Measurements from ENCODE around the gene MPO. TPM values are rescaled to one million over a fixed set of nuclear protein-coding genes. Genes with fewer than 3 reads are reported as not detected.

The MPO gene
- total and polyA plus RNA-seq, 2 experiments from 2014 or later = 0.13 TPM; not detected in 1

- H3K27ac ChIP-seq = no peak overlapping the region
- H2AFZ ChIP-seq = no peak overlapping the region
- peaks cover 10% of the 10 kb centered on the region for H3K4me1 ChIP-seq (ENCODE audit: insufficient read depth)
- H3K27me3 ChIP-seq = no peaks in the 10 kb centered on the region
- no peaks in the 10 kb centered on the region for H3K9me2 ChIP-seq (replicated peaks; ENCODE audit: insufficient read depth)
- H3K4me3 ChIP-seq = no peak overlapping the region
- no peaks in the 10 kb centered on the region for H3K79me2 ChIP-seq
- WGBS (ENCODE audit: low lambda C conversion rate, missing lambda C conversion rate) = 92% methylated on average over 18 of the region's 18 CpGs
- no peak for DNase-seq (ENCODE audit: low spot score)
- H3K4me2 ChIP-seq = no peak overlapping the region
- no peaks in the 10 kb centered on the region for H3K9me3 ChIP-seq (ENCODE audit: low read depth)
- H4K20me1 ChIP-seq (ENCODE audit: insufficient read depth, poor library complexity, severe bottlenecking) = no peaks in the 10 kb centered on the region
- no peaks in the 10 kb centered on the region for H3K36me3 ChIP-seq (replicated peaks; ENCODE audit: insufficient read depth, low read depth)
- TF ChIP-seq CTCF (IDR thresholded peaks at IDR 0.05; ENCODE audit: poor library complexity) = no peak
- TF ChIP-seq EZH2phosphoT487 (IDR thresholded peaks at IDR 0.05; ENCODE audit: low read depth, severe bottlenecking, unreplicated experiment) = no peak
- TF ChIP-seq EZH2 (IDR thresholded peaks at IDR 0.05; ENCODE audit: borderline replicate concordance) = no peak
Observed at GRCh38 chr17:58321571-58322525, 41.1 kb upstream of the MPO start.

GRCh38 chr17:58320570-58321323 is 40.0 kb upstream of the MPO start:
- H3K4me3 ChIP-seq = no peak overlapping the region
- H3K9me2 ChIP-seq (replicated peaks; ENCODE audit: insufficient read depth) = no peaks in the 10 kb centered on the region
- H3K27me3 ChIP-seq = no peaks in the 10 kb centered on the region
- H3K9me3 ChIP-seq (ENCODE audit: low read depth) = no peaks in the 10 kb centered on the region
- no peaks in the 10 kb centered on the region for H3K36me3 ChIP-seq (replicated peaks; ENCODE audit: insufficient read depth, low read depth)
- no peaks in the 10 kb centered on the region for H4K20me1 ChIP-seq (ENCODE audit: insufficient read depth, poor library complexity, severe bottlenecking)
- peaks cover 10% of the 10 kb centered on the region for H3K4me1 ChIP-seq (ENCODE audit: insufficient read depth)
- H3K79me2 ChIP-seq = no peaks in the 10 kb centered on the region
- TF ChIP-seq EZH2phosphoT487 (IDR thresholded peaks at IDR 0.05; ENCODE audit: low read depth, severe bottlenecking, unreplicated experiment) = no peak
- TF ChIP-seq CTCF (IDR thresholded peaks at IDR 0.05; ENCODE audit: poor library complexity) = no peak
- no peak for TF ChIP-seq EZH2 (IDR thresholded peaks at IDR 0.05; ENCODE audit: borderline replicate concordance)
- H2AFZ ChIP-seq = no peak overlapping the region
- no peak for DNase-seq (ENCODE audit: low spot score)
- WGBS (ENCODE audit: low lambda C conversion rate, missing lambda C conversion rate) = 94% methylated on average over 8 of the region's 9 CpGs
- no peak overlapping the region for H3K4me2 ChIP-seq
- H3K27ac ChIP-seq = no peak overlapping the region

GRCh38 chr17:58320163-58320558 is 39.4 kb upstream of the MPO start:
- H3K9me2 ChIP-seq (replicated peaks; ENCODE audit: insufficient read depth) = no peaks in the 10 kb centered on the region
- peaks cover 9% of the 10 kb centered on the region for H3K4me1 ChIP-seq (ENCODE audit: insufficient read depth)
- no peak for TF ChIP-seq CTCF (IDR thresholded peaks at IDR 0.05; ENCODE audit: poor library complexity)
- no peaks in the 10 kb centered on the region for H3K36me3 ChIP-seq (replicated peaks; ENCODE audit: insufficient read depth, low read depth)
- H2AFZ ChIP-seq = no peak overlapping the region
- H3K9me3 ChIP-seq (ENCODE audit: low read depth) = no peaks in the 10 kb centered on the region
- H3K4me2 ChIP-seq = no peak overlapping the region
- H3K27ac ChIP-seq = no peak overlapping the region
- no peak for DNase-seq (ENCODE audit: low spot score)
- H3K27me3 ChIP-seq = no peaks in the 10 kb centered on the region
- H3K4me3 ChIP-seq = no peak overlapping the region
- 97% methylated on average over 7 of the region's 7 CpGs for WGBS (ENCODE audit: low lambda C conversion rate, missing lambda C conversion rate)
- H4K20me1 ChIP-seq (ENCODE audit: insufficient read depth, poor library complexity, severe bottlenecking) = no peaks in the 10 kb centered on the region
- H3K79me2 ChIP-seq = no peaks in the 10 kb centered on the region

Data from hepatocyte (in vitro differentiated cells).